Measurements from ENCODE around the gene APC2. TPM values are rescaled to one million over a fixed set of nuclear protein-coding genes. Genes with fewer than 3 reads are reported as not detected.

Gene APC2
- total and polyA plus RNA-seq, 7 experiments from 2014 or later = 0.01 to 0.24 (median 0.07) TPM

DNA sequence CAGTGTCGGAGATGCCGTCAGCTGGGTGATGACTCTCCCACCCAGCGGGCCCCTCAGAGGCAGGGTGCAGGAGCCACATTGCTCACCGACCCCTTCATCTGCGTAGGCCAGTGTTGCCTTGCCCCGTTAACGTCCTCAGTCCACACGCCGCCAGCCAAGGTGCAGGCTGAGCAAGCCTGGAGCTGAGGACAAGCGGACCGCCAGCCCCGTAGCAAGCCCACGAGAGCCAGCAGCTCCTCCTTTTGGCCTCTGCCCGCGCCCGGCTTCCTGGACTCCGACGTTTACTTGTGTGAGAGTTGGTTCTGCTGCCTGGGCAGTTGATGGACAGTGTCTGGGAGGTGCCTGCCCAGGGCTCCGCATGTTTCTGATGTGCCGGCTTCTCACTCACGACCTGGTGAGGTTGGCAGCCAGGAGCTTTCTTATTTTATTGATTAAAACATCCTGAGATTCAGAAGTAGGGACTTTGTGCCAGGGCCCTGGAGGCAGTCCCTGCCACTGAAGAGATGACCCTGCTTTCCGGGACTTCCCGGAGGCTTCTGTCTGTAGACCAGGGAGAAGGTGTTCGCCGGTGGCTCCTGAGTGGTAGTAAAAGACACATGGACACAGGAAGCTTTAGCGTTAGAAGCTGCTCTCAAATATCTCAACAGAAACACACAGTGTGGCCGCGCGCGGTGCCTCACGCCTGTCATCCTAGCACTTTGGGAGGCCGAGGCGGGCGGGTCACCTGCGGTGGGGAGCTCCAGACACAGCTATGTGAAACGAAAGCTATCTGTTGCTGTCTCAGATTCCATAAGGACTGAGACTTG is 36.7 kb upstream of the APC2 start:
- H3K36me3 Mint-ChIP-seq = peaks cover 0 to 12% (median 4%) of the 10 kb centered on the region in 5 donors
- Histone ChIP-seq H3K4me1 (ENCODE audit: control insufficient read depth in 2 of 2, insufficient read depth in 2 of 2, low read length in 2 of 2) (peaks cover 45 to 49% of the 10 kb centered on the region in 2 donors), H3K27me3 (ENCODE audit: control insufficient read depth in 2 of 2, insufficient read depth in 2 of 2, low read length in 2 of 2) (no peaks in the 10 kb centered on the region), H3K4me3 (ENCODE audit: low read length) (no peak overlapping the region), H3K27ac (ENCODE audit: low read depth, low read length) (no peak overlapping the region), H3K9me3 (ENCODE audit: control insufficient read depth in 2 of 3, low read length in 3 of 3) (no peaks in the 10 kb centered on the region), H3K36me3 (ENCODE audit: control insufficient read depth in 2 of 3, insufficient read depth in 3 of 3, low read length in 3 of 3) (peaks cover 0 to 63% (median 8%) of the 10 kb centered on the region in 3 experiments)
- ATAC-seq = no peak
- DNase-seq = no peak
- ChIA-PET CTCF (no interaction called here), POLR2A (no interaction called here)
- peaks cover 0 to 3% (median 0%) of the 10 kb centered on the region in 11 donors for H3K9me3 Mint-ChIP-seq
- peak overlapping the region in 3 of 9 donors; percentile 8 to 59 (median 33) for H3K27ac Mint-ChIP-seq
- H3K27me3 Mint-ChIP-seq = no peaks in the 10 kb centered on the region
- H3K4me1 Mint-ChIP-seq = peaks cover 44 to 87% (median 74%) of the 10 kb centered on the region in 7 donors
- intact Hi-C loops (cut with micrococcal nuclease) = no loop called here
- peak overlapping the region in 6 of 10 donors; percentile 10 to 40 (median 28) for H3K4me3 Mint-ChIP-seq

DNA sequence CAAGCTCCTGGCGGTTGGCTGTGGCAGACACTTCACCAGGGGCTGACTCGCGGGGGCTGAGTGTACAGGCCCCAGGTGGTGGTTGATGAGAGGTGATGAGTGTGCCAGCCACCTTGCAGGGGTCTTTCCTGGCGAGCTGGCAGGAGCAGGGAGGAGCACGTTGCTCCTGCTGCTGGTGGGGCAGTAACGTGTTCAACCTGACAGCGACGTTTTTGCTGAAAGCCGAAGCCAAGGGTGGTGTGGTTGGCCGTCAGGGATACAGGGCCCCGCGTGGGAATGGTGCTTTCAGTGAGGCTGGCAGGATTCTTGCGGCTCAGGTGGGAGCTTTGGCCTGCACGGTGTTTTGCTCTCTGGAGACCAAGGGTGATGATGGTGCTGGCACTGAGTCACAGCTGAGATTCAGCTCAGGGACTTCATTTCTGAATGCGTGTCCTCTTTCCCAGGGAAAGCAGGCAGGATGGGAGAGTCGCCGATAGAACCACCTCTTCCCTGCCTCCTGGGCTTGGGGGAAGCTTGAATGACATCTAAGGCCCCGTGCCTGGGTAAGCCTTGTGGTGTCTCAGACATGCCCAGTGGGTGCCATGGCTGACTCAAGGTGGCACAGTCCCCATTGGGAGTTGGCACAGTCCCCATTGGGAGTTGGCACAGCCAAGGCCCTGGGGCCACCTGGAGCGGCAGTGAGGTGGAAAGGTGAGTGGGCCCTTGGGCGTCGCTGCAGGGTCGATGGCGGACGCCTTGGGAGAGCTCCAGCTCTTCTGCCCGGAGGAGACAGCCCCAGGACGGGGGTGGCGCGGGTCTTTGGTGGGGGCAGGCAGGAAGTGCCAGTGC is 33.7 kb upstream of the APC2 start:
- POLR2A ChIA-PET = interaction anchor here (0.6 to 0.7 kb wide), 2 partner anchors 25 to 50 kb away, joined by 3 read pairs; no protein-coding TSS in a partner anchor
- DNase-seq (no peak), ATAC-seq (no peak)
- CTCF ChIA-PET = no interaction called here
- H3K27ac ChIP-seq (ENCODE audit: low read depth, low read length) = peak overlapping the region; percentile 7
- no peaks in the 10 kb centered on the region for H3K27me3 ChIP-seq (ENCODE audit: control insufficient read depth in 2 of 2, insufficient read depth in 2 of 2, low read length in 2 of 2)
- intact Hi-C loops (cut with micrococcal nuclease) = no loop called here
- no peaks in the 10 kb centered on the region for H3K9me3 ChIP-seq (ENCODE audit: control insufficient read depth in 2 of 3, low read length in 3 of 3)
- Mint-ChIP-seq H3K4me3 (peak overlapping the region in 2 of 10 donors; percentile 39 to 55), H3K27me3 (no peaks in the 10 kb centered on the region), H3K9me3 (peaks cover 0 to 2% (median 0%) of the 10 kb centered on the region in 11 donors), H3K36me3 (peaks cover 0 to 19% (median 7%) of the 10 kb centered on the region in 5 donors), H3K4me1 (peaks cover 22 to 69% (median 50%) of the 10 kb centered on the region in 7 donors), H3K27ac (peak overlapping the region in 3 of 9 donors; percentile 14 to 84 (median 70))
- H3K4me1 ChIP-seq (ENCODE audit: control insufficient read depth in 2 of 2, insufficient read depth in 2 of 2, low read length in 2 of 2) = peaks cover 20 to 23% of the 10 kb centered on the region in 2 donors
- H3K4me3 ChIP-seq (ENCODE audit: low read length) = no peak overlapping the region
- H3K36me3 ChIP-seq (ENCODE audit: control insufficient read depth in 2 of 3, insufficient read depth in 3 of 3, low read length in 3 of 3) = peaks cover 5 to 73% (median 21%) of the 10 kb centered on the region in 3 experiments

DNA sequence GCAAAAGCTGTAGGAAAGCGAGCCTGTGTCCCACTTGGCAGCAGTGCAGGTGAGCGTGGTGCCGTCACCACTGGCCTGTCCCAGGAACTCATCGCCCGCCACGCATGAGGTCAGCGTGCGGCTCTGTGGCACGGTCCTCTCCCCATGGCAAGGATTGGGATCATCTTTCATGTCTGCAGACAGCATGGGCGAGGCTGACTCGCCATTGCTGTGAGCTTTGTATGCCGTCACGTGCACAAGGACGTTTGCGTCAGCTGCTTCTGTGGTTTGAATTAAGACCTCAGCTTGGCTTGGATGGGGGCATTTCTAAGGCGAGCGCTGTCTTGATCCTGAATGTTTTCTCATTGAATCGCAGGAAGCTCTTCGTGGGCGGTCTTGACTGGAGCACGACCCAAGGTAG is 32.8 kb upstream of the APC2 start:
- POLR2A ChIA-PET = interaction anchor here (0.6 kb wide), 1 partner anchor 24 kb away, joined by 3 read pairs; no protein-coding TSS in a partner anchor
- ATAC-seq (no peak), DNase-seq (no peak)
- H3K27ac Mint-ChIP-seq = peak overlapping the region in 5 of 9 donors; percentile 12 to 69 (median 31)
- H3K27ac ChIP-seq (ENCODE audit: low read depth, low read length) = no peak overlapping the region
- CTCF ChIA-PET = no interaction called here
- peaks cover 5 to 82% (median 25%) of the 10 kb centered on the region in 3 experiments for H3K36me3 ChIP-seq (ENCODE audit: control insufficient read depth in 2 of 3, insufficient read depth in 3 of 3, low read length in 3 of 3)
- H3K9me3 ChIP-seq (ENCODE audit: control insufficient read depth in 2 of 3, low read length in 3 of 3) = no peaks in the 10 kb centered on the region
- H3K9me3 Mint-ChIP-seq = peaks cover 0 to 2% (median 0%) of the 10 kb centered on the region in 11 donors
- H3K4me1 ChIP-seq (ENCODE audit: control insufficient read depth in 2 of 2, insufficient read depth in 2 of 2, low read length in 2 of 2) = peaks cover 13 to 14% of the 10 kb centered on the region in 2 donors
- peaks cover 0 to 19% (median 7%) of the 10 kb centered on the region in 5 donors for H3K36me3 Mint-ChIP-seq
- H3K4me3 Mint-ChIP-seq = peak overlapping the region in 3 of 10 donors; percentile 9 to 32 (median 29)
- H3K27me3 Mint-ChIP-seq = no peaks in the 10 kb centered on the region
- H3K4me3 ChIP-seq (ENCODE audit: low read length) = no peak overlapping the region
- intact Hi-C loops (cut with micrococcal nuclease) = no loop called here
- H3K4me1 Mint-ChIP-seq = peaks cover 14 to 60% (median 40%) of the 10 kb centered on the region in 7 donors
- H3K27me3 ChIP-seq (ENCODE audit: control insufficient read depth in 2 of 2, insufficient read depth in 2 of 2, low read length in 2 of 2) = no peaks in the 10 kb centered on the region

DNA sequence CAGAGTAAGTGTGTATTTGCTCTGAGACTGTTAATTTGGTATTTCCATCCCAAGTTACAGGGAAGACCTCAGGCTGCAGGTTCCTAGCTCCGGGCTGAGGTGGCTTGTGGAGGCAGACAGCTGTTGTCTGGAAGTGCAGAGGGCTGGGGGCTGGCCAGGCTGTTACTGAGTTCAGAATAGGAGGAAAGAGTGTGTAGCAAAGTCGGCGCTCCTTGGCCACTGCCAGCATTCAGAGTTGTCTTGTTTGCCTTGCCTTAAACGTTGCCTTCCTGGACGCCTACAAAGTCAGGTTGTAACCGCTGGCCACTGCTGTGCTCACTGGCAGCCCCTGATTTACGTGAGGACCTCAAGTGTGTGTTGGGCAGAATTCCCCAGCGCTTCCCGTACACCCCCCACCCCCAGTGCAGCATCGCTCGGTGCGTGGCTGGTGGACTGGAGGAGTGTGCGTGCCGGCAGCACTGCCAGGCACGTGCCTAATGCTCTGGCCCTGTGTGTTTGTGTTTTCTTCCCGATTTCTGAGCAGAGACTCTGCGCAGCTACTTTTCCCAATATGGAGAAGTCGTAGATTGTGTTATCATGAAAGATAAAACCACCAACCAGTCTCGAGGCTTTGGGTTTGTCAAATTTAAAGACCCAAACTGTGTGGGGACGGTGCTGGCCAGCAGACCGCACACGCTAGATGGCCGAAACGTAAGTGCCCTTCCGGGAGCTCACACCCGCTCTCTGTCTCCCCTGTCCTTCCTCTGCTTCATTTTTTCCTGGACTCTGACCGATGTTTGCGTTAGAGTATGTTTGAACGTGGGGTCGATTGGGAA is 32.0 kb upstream of the APC2 start:
- H3K36me3 ChIP-seq (ENCODE audit: control insufficient read depth in 2 of 3, insufficient read depth in 3 of 3, low read length in 3 of 3) = peaks cover 10 to 83% (median 27%) of the 10 kb centered on the region in 3 experiments
- H3K9me3 Mint-ChIP-seq = peaks cover 0 to 2% (median 0%) of the 10 kb centered on the region in 11 donors
- peaks cover 14 to 55% (median 38%) of the 10 kb centered on the region in 7 donors for H3K4me1 Mint-ChIP-seq
- POLR2A ChIA-PET = interaction anchor here (1.1 to 1.4 kb wide), 2 partner anchors 8 to 15 kb away, joined by 3 to 5 read pairs; no protein-coding TSS in a partner anchor
- H3K27me3 ChIP-seq (ENCODE audit: control insufficient read depth in 2 of 2, insufficient read depth in 2 of 2, low read length in 2 of 2) = no peaks in the 10 kb centered on the region
- H3K9me3 ChIP-seq (ENCODE audit: control insufficient read depth in 2 of 3, low read length in 3 of 3) = no peaks in the 10 kb centered on the region
- DNase-seq (no peak), ATAC-seq (no peak)
- H3K36me3 Mint-ChIP-seq = peaks cover 0 to 26% (median 7%) of the 10 kb centered on the region in 5 donors
- H3K27ac Mint-ChIP-seq = peak overlapping the region in 4 of 9 donors; percentile 28 to 69 (median 50)
- no peak overlapping the region for H3K27ac ChIP-seq (ENCODE audit: low read depth, low read length)
- H3K27me3 Mint-ChIP-seq = no peaks in the 10 kb centered on the region
- H3K4me1 ChIP-seq (ENCODE audit: control insufficient read depth in 2 of 2, insufficient read depth in 2 of 2, low read length in 2 of 2) = peaks cover 8 to 13% of the 10 kb centered on the region in 2 donors
- H3K4me3 Mint-ChIP-seq = peak overlapping the region in 2 of 10 donors; percentile 24 to 32
- intact Hi-C loops (cut with micrococcal nuclease) = no loop called here
- CTCF ChIA-PET = no interaction called here
- no peak overlapping the region for H3K4me3 ChIP-seq (ENCODE audit: low read length)

DNA sequence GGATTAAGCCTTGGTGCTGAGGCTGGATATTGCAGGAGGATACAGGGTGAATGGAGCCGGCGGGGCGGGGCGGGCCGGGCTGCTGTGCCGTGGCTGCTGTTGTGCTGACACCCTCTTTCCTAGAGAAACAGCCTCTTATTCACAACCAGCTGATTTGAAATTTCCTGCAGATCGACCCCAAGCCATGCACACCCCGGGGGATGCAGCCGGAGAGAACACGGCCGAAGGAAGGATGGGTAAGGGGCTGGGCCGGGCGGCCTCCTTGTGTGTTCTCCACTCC is 31.5 kb upstream of the APC2 start:
- Histone ChIP-seq H3K36me3 (ENCODE audit: control insufficient read depth in 2 of 3, insufficient read depth in 3 of 3, low read length in 3 of 3) (peaks cover 10 to 83% (median 23%) of the 10 kb centered on the region in 3 experiments), H3K27me3 (ENCODE audit: control insufficient read depth in 2 of 2, insufficient read depth in 2 of 2, low read length in 2 of 2) (no peaks in the 10 kb centered on the region), H3K4me1 (ENCODE audit: control insufficient read depth in 2 of 2, insufficient read depth in 2 of 2, low read length in 2 of 2) (peaks cover 6 to 13% of the 10 kb centered on the region in 2 donors), H3K9me3 (ENCODE audit: control insufficient read depth in 2 of 3, low read length in 3 of 3) (no peaks in the 10 kb centered on the region), H3K27ac (ENCODE audit: low read depth, low read length) (no peak overlapping the region), H3K4me3 (ENCODE audit: low read length) (no peak overlapping the region)
- peaks cover 5 to 31% (median 11%) of the 10 kb centered on the region in 5 donors for H3K36me3 Mint-ChIP-seq
- no peak overlapping the region for H3K27ac Mint-ChIP-seq
- H3K27me3 Mint-ChIP-seq = no peaks in the 10 kb centered on the region
- intact Hi-C loops (cut with micrococcal nuclease) = no loop called here
- no peak for DNase-seq
- peaks cover 0 to 4% (median 0%) of the 10 kb centered on the region in 11 donors for H3K9me3 Mint-ChIP-seq
- no peak overlapping the region for H3K4me3 Mint-ChIP-seq
- ChIA-PET CTCF (interaction anchor here (1.0 kb wide), 1 partner anchor 9 kb away, joined by 3 read pairs; no protein-coding TSS in a partner anchor), POLR2A (interaction anchor here (1.1 to 1.4 kb wide), 2 partner anchors 9 to 15 kb away, joined by 3 to 5 read pairs; no protein-coding TSS in a partner anchor)
- peaks cover 15 to 53% (median 37%) of the 10 kb centered on the region in 7 donors for H3K4me1 Mint-ChIP-seq
- ATAC-seq = no peak

Data from naive thymus-derived CD4-positive, alpha-beta T cell (primary cell).